K562 (cell line): ENCODE measurements around the gene SARS1. TPM values are rescaled to one million over a fixed set of nuclear protein-coding genes. Genes with fewer than 3 reads are reported as not detected.

Experiments used
- CAMTA2 ChIP-seq: fragments of 250-450 bp; sonication (Bioruptor Pico); conservative IDR thresholded peaks from 2 replicates; pipeline ENCODE4 v1.5.1; 2022
- ERF ChIP-seq: fragments of 450-650 bp; formaldehyde crosslinking; IDR thresholded peaks from 2 replicates; pipeline ENCODE4 v1.4.0; 2020; ENCODE audit warnings: mild to moderate bottlenecking, mixed read lengths
- FOXK2 ChIP-seq, 2 experiments: fragments of 450-650 bp; IDR thresholded peaks in 1 of 2; conservative IDR thresholded peaks in 1 of 2; 2 replicates each; pipeline ENCODE4 v1.6.1; 2016; ENCODE audit warnings: low read depth in 2 of 2, mild to moderate bottlenecking in 1 of 2
- FOXM1 ChIP-seq, 2 experiments: fragments of 450-650 bp in 1 of 2; sonication (generic) in 1 of 2; formaldehyde crosslinking in 1 of 2; IDR thresholded peaks; 2 replicates each; pipeline versions ENCODE4 v1.6.1 to v1.9.0; 2017 to 2022; ENCODE audit warnings: low read depth in 2 of 2, mild to moderate bottlenecking in 2 of 2, missing genetic modification reagents in 1 of 2, moderate library complexity in 1 of 2
- KDM2B ChIP-seq: fragments of 250-450 bp; sonication (Bioruptor Pico); IDR thresholded peaks from 2 replicates; pipeline ENCODE4 v1.8.0; 2021; ENCODE audit warnings: mild to moderate bottlenecking, moderate library complexity
- KLF16 ChIP-seq: IDR thresholded peaks from 2 replicates; pipeline ENCODE4 v1.6.1; 2016; ENCODE audit warnings: antibody characterized with exemption
- MYC ChIP-seq, 2 experiments: fragments of 250-450 bp in 1 of 2; sonication (Bioruptor Pico) in 1 of 2; IDR thresholded peaks; 2 replicates each; pipeline versions ENCODE4 v1.5.1 to v1.6.1; 2012 to 2021; ENCODE audit warnings: low read depth in 2 of 2, borderline replicate concordance in 1 of 2, improper control_type of control experiment in 1 of 2, low read length in 1 of 2, mild to moderate bottlenecking in 1 of 2, moderate library complexity in 1 of 2
- NCOR1 ChIP-seq: fragments of 450-650 bp; IDR thresholded peaks from 2 replicates; pipeline ENCODE4 v1.6.1; 2016; ENCODE audit warnings: mild to moderate bottlenecking, moderate library complexity
- NFXL1 ChIP-seq: fragments of 450-650 bp; formaldehyde crosslinking; IDR thresholded peaks from 2 replicates; pipeline ENCODE4 v1.4.0; 2021; ENCODE audit warnings: mild to moderate bottlenecking
- RCOR1 ChIP-seq, 2 experiments: IDR thresholded peaks; 2 replicates each; pipeline ENCODE4 v1.6.1; 2012; ENCODE audit warnings: low read depth in 2 of 2, low read length in 2 of 2, borderline replicate concordance in 1 of 2, improper control_type of control experiment in 1 of 2
- SIN3A ChIP-seq, 2 experiments: fragments of 150-350 bp in 1 of 2; IDR thresholded peaks; 2 replicates each; pipeline ENCODE4 v1.6.1; 2011 to 2016; ENCODE audit warnings: borderline replicate concordance in 2 of 2, low read depth in 2 of 2, low read length in 2 of 2, mild to moderate bottlenecking in 2 of 2, moderate library complexity in 2 of 2; ENCODE audit not compliant: control insufficient read depth in 1 of 2
- THRAP3 ChIP-seq: fragments of 450-650 bp; IDR thresholded peaks from 2 replicates; pipeline ENCODE4 v1.6.1; 2016; ENCODE audit warnings: mild to moderate bottlenecking, inconsistent platforms, borderline replicate concordance
- ZBTB2 ChIP-seq: fragments of 450-650 bp; IDR thresholded peaks from 2 replicates; pipeline ENCODE4 v1.6.1; 2016; ENCODE audit warnings: antibody characterized with exemption
- ZFP30 ChIP-seq: fragments of 250-450 bp; sonication (Bioruptor Pico); IDR thresholded peaks from 2 replicates; pipeline ENCODE4 v1.8.0; 2022; ENCODE audit warnings: moderate library complexity, mild to moderate bottlenecking, inconsistent platforms, borderline replicate concordance
- ZNF431 ChIP-seq: sonication (generic); formaldehyde crosslinking; IDR thresholded peaks from 2 replicates; pipeline ENCODE4 v1.8.0; 2022; ENCODE audit warnings: mild to moderate bottlenecking, missing genetic modification reagents
- polyA plus RNA-seq, 8 experiments: library from polyadenylated mRNA; depleted of rRNA in 4 of 8; stranded (reverse) in 5 of 8; unstranded in 3 of 8; fragments of >200 nt; fragmentation: Nextera tagmentation in 2 of 8; fragmentation: Illumina TruSeq in 1 of 8; extraction: Ambion mirVana in 2 of 8; extraction: Trizol in 1 of 8; gene quantifications; 2 replicates each; pipeline versions ENCODE4 v1.2.1 to v1.2.3, GENCODE V29; 2011 to 2014; ENCODE audit warnings: inconsistent platforms in 1 of 8, missing spikeins in 1 of 8
- total RNA-seq, 7 experiments: library from RNA; depleted of rRNA in 6 of 7; stranded (reverse); fragments of >200 nt in 6 of 7; fragmentation: Illumina TruSeq in 2 of 7; extraction: Trizol in 2 of 7; gene quantifications; 2 replicates each; pipeline versions ENCODE4 v1.2.1 to v1.2.3, GENCODE V29; 2011 to 2021; ENCODE audit warnings: low replicate concordance in 1 of 7
- TF ChIP-seq, protein P1 (sequence below): fragments of 450-650 bp; formaldehyde crosslinking; IDR thresholded peaks from 2 replicates; pipeline ENCODE4 v1.4.0; 2022; ENCODE audit warnings: missing genetic modification characterization
- TF ChIP-seq, protein P2 (sequence below), 2 experiments: IDR thresholded peaks; 2 replicates each; pipeline ENCODE4 v1.6.1; 2012; ENCODE audit warnings: improper control_type of control experiment in 2 of 2, low read depth in 2 of 2, low read length in 2 of 2, borderline replicate concordance in 1 of 2
- TF ChIP-seq, protein P3 (sequence below): fragments of 450-650 bp; formaldehyde crosslinking; conservative IDR thresholded peaks from 2 replicates; pipeline ENCODE4 v1.4.0; 2022; ENCODE audit warnings: mild to moderate bottlenecking, missing genetic modification characterization

Gene SARS1
- total and polyA plus RNA-seq, 9 of the 15 experiments (the other 6 are each of a cell fraction or from before 2014, with no cell fraction given), result 221 to 623 (median 254) TPM

- TF ChIP-seq KDM2B (CRISPR knock-in tag) (no peak), MYC (IDR thresholded peaks at IDR 0.05; ENCODE audit: low read depth, low read length) (peak; percentile 93), MYC (CRISPR knock-in tag; IDR thresholded peaks at IDR 0.05; ENCODE audit: borderline replicate concordance, low read depth) (no peak; the same call in 1 of the 2 replicates), ZNF431 (CRISPR knock-in tag) (peak; percentile 58; the same call in 1 of the 2 replicates), SIN3A (IDR thresholded peaks at IDR 0.05; ENCODE audit: borderline replicate concordance in 2 of 2, control insufficient read depth in 1 of 2, low read depth in 2 of 2, low read length in 2 of 2) (peak in 1 of 2 experiments; percentile 77; a peak in 1 of 4 replicates), NCOR1 (peak; percentile 51; the same call in 1 of the 2 replicates), ERF (0 out of 2 replicates have a peak, but pooled peaks have one; percentile 59), RCOR1 (IDR thresholded peaks at IDR 0.05; ENCODE audit: borderline replicate concordance in 1 of 2, low read depth in 2 of 2, low read length in 2 of 2) (peak; percentile 99 to 100), FOXM1 (IDR thresholded peaks at IDR 0.05; ENCODE audit: low read depth) (peak; percentile 36; the same call in 1 of the 2 replicates), FOXM1 (CRISPR knock-in tag; IDR thresholded peaks at IDR 0.05; ENCODE audit: low read depth) (no peak), ZFP30 (CRISPR knock-in tag) (0 out of 2 replicates have a peak, but pooled peaks have one; percentile 72), FOXK2 (conservative IDR thresholded peaks at IDR 0.05 in 1 of 2, IDR thresholded peaks at IDR 0.05 in 1 of 2; ENCODE audit: low read depth in 2 of 2) (0 out of 4 replicates have a peak, but pooled peaks of 1 of the 2 experiments have one; percentile 16), CAMTA2 (CRISPR knock-in tag) (no peak), ZBTB2 (no peak), KLF16 (peak; percentile 53; the same call in 1 of the 2 replicates), NFXL1 (CRISPR knock-in tag) (no peak), THRAP3 (no peak)
- TF ChIP-seq, protein P1, sequence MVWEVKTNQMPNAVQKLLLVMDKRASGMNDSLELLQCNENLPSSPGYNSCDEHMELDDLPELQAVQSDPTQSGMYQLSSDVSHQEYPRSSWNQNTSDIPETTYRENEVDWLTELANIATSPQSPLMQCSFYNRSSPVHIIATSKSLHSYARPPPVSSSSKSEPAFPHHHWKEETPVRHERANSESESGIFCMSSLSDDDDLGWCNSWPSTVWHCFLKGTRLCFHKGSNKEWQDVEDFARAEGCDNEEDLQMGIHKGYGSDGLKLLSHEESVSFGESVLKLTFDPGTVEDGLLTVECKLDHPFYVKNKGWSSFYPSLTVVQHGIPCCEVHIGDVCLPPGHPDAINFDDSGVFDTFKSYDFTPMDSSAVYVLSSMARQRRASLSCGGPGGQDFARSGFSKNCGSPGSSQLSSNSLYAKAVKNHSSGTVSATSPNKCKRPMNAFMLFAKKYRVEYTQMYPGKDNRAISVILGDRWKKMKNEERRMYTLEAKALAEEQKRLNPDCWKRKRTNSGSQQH, result 0 out of 2 replicates have a peak, but pooled peaks have one; percentile 66
- TF ChIP-seq, protein P2, sequence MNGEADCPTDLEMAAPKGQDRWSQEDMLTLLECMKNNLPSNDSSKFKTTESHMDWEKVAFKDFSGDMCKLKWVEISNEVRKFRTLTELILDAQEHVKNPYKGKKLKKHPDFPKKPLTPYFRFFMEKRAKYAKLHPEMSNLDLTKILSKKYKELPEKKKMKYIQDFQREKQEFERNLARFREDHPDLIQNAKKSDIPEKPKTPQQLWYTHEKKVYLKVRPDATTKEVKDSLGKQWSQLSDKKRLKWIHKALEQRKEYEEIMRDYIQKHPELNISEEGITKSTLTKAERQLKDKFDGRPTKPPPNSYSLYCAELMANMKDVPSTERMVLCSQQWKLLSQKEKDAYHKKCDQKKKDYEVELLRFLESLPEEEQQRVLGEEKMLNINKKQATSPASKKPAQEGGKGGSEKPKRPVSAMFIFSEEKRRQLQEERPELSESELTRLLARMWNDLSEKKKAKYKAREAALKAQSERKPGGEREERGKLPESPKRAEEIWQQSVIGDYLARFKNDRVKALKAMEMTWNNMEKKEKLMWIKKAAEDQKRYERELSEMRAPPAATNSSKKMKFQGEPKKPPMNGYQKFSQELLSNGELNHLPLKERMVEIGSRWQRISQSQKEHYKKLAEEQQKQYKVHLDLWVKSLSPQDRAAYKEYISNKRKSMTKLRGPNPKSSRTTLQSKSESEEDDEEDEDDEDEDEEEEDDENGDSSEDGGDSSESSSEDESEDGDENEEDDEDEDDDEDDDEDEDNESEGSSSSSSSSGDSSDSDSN (IDR thresholded peaks at IDR 0.05; ENCODE audit: borderline replicate concordance in 1 of 2, low read depth in 2 of 2, low read length in 2 of 2), result peak in 1 of 2 experiments; percentile 10; a peak in 1 of 4 replicates
- TF ChIP-seq, protein P3, sequence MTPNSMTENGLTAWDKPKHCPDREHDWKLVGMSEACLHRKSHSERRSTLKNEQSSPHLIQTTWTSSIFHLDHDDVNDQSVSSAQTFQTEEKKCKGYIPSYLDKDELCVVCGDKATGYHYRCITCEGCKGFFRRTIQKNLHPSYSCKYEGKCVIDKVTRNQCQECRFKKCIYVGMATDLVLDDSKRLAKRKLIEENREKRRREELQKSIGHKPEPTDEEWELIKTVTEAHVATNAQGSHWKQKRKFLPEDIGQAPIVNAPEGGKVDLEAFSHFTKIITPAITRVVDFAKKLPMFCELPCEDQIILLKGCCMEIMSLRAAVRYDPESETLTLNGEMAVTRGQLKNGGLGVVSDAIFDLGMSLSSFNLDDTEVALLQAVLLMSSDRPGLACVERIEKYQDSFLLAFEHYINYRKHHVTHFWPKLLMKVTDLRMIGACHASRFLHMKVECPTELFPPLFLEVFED, result 0 out of 2 replicates have a peak, but pooled peaks have one; percentile 51
These were observed 1.2 kb downstream of the SARS1 start (continued) for GRCh38 chr1:109214695-109215623.
